ENCODE results near the gene TNFRSF13B.
"Not testable (repeated sequence)": the region's sequence is repeated elsewhere in the genome, so short reads cannot be mapped to it uniquely, and the experiment has no call there.

The TNFRSF13B gene

GRCh38 chr17:17004251-17004996, 32.5 kb upstream of the TNFRSF13B start:
- TF ChIP-seq CTCF (IDR thresholded peaks at IDR 0.05) (no peak), ZFX (IDR thresholded peaks at IDR 0.05; ENCODE audit: borderline replicate concordance) (no peak)
- H3K27ac ChIP-seq, result no peak overlapping the region

- not testable (repeated sequence) for H3K27ac ChIP-seq
These were observed 31.1 kb upstream of the TNFRSF13B start for GRCh38 chr17:17002731-17003715.

- TF ChIP-seq ZFX (IDR thresholded peaks at IDR 0.05; ENCODE audit: borderline replicate concordance) (no peak), CTCF (IDR thresholded peaks at IDR 0.05) (peak; percentile 98)
These were observed 30.1 kb upstream of the TNFRSF13B start for GRCh38 chr17:17001874-17002520.

GRCh38 chr17:17001076-17001777, 29.3 kb upstream of the TNFRSF13B start:
- no peak overlapping the region for H3K27ac ChIP-seq

More at GRCh38 chr17:17001874-17002520, 30.1 kb upstream of the TNFRSF13B start:
- no peak overlapping the region for H3K27ac ChIP-seq

GRCh38 chr17:16999931-17000625, 28.2 kb upstream of the TNFRSF13B start:
- no peak for TF ChIP-seq ZFX (IDR thresholded peaks at IDR 0.05; ENCODE audit: borderline replicate concordance)
- no peak for TF ChIP-seq CTCF (IDR thresholded peaks at IDR 0.05)
- H3K27ac ChIP-seq, result no peak overlapping the region

More at GRCh38 chr17:17001076-17001777, 29.3 kb upstream of the TNFRSF13B start:
- TF ChIP-seq ZFX (IDR thresholded peaks at IDR 0.05; ENCODE audit: borderline replicate concordance) (no peak), CTCF (IDR thresholded peaks at IDR 0.05) (no peak)

GRCh38 chr17:16997514-16998429, 25.9 kb upstream of the TNFRSF13B start:
- no peak overlapping the region for H3K27ac ChIP-seq
- no peak; the same call in 1 of the 2 replicates for TF ChIP-seq CTCF (IDR thresholded peaks at IDR 0.05)
- no peak for TF ChIP-seq ZFX (IDR thresholded peaks at IDR 0.05; ENCODE audit: borderline replicate concordance)

- H3K27ac ChIP-seq, result not testable (repeated sequence)
These were observed 24.8 kb upstream of the TNFRSF13B start for GRCh38 chr17:16996726-16997125.

All from 22Rv1 (cell line).